GM12878 (cell line): ENCODE data around the gene SIX1. TPM values are rescaled to one million over a fixed set of nuclear protein-coding genes. Genes with fewer than 3 reads are reported as not detected.
A peak's percentile ranks its signal among the peaks of the same experiment; 100 is the strongest.

Experiments
- ATAC-seq: fragments of 200-7000 bp; cut with Tn5 transposase; 3 replicates; pipeline ENCODE4 v1.9.1; 2020; ENCODE audit warnings: mild to moderate bottlenecking, moderate library complexity
- BruUV-seq: library from RNA; stranded (reverse); fragments of 400-500 nt; replicated peaks from 2 replicates; lab custom pipeline; 2021; lab: Mats Ljungman, UMichigan
- CTCF ChIA-PET: fragments of 300-600 bp; sonication (Branson Sonifier 250); formaldehyde crosslinking; extraction: SDS; loops from one replicate; lab custom pipeline; 2021; ENCODE audit warnings: inconsistent platforms; lab: Yijun Ruan, JAX
- POLR2A ChIA-PET: fragments of 350-600 bp; formaldehyde crosslinking; extraction: SDS; loops from one replicate; lab custom pipeline; 2021; ENCODE audit warnings: inconsistent platforms; lab: Charles Lee
- RAD21 ChIA-PET: fragments of 300-600 bp; sonication (Branson Sonifier 250); formaldehyde crosslinking; loops from one replicate; lab custom pipeline; 2023; ENCODE audit warnings: antibody characterized with exemption; ENCODE audit not compliant: unreplicated experiment; lab: Charles Lee
- SMC1A ChIA-PET: fragments of 300-600 bp; sonication (Branson Sonifier 250); formaldehyde crosslinking; loops from one replicate; lab custom pipeline; 2023; ENCODE audit not compliant: unreplicated experiment, uncharacterized antibody; lab: Charles Lee
- DNase-seq: peaks from one replicate; pipeline ENCODE4 v3.0.0-alpha.2; 2011; ENCODE audit warnings: low read depth, low spot score
- FAIRE-seq: peaks from 3 replicates; lab custom pipeline; 2011; peaks lifted over from hg19 to GRCh38; lab: Jason Lieb, UNC
- H2AFZ ChIP-seq: 2 replicates; pipeline ENCODE4 v1.6.0; 2011; ENCODE audit warnings: low read depth, low read length, control low read depth; ENCODE audit not compliant: control insufficient read depth
- H3K27ac ChIP-seq: 2 replicates; pipeline ENCODE4 v1.5.1; 2011; ENCODE audit warnings: control low read depth; ENCODE audit not compliant: control insufficient read depth, insufficient read depth
- H3K27me3 ChIP-seq, 2 experiments: replicated peaks in 1 of 2; 2 replicates each; pipeline versions ENCODE4 v1.6.0 to v1.6.1; 2011; ENCODE audit warnings: low read length in 1 of 2; ENCODE audit not compliant: control insufficient read depth in 2 of 2, insufficient read depth in 2 of 2
- H3K36me3 ChIP-seq, 2 experiments: 2 replicates each; pipeline ENCODE4 v1.5.1; 2011; ENCODE audit warnings: low read length in 1 of 2; ENCODE audit not compliant: control insufficient read depth in 2 of 2, insufficient read depth in 2 of 2
- H3K4me1 ChIP-seq: 2 replicates; pipeline ENCODE4 v1.6.1; 2011; ENCODE audit warnings: mild to moderate bottlenecking, low read length, moderate library complexity, mixed read lengths; ENCODE audit not compliant: control insufficient read depth, insufficient read depth
- H3K4me2 ChIP-seq: 2 replicates; pipeline ENCODE4 v1.6.0; 2011; ENCODE audit warnings: control low read depth; ENCODE audit not compliant: control insufficient read depth, insufficient read depth
- H3K4me3 ChIP-seq: fragments of 200-600 bp; sonication (generic); 2 replicates; pipeline ENCODE4 v1.5.1; 2016
- H3K79me2 ChIP-seq: 2 replicates; pipeline ENCODE4 v1.6.0; 2011; ENCODE audit warnings: low read length; ENCODE audit not compliant: control insufficient read depth, insufficient read depth
- H3K9ac ChIP-seq: 2 replicates; pipeline ENCODE4 v1.8.0; 2011; ENCODE audit warnings: low read length, control low read depth, mixed read lengths; ENCODE audit not compliant: control insufficient read depth, insufficient read depth
- H3K9me3 ChIP-seq: replicated peaks from 3 replicates; pipeline ENCODE4 v1.5.1; 2011; ENCODE audit warnings: mild to moderate bottlenecking, low read length; ENCODE audit not compliant: control insufficient read depth, insufficient read depth
- H4K20me1 ChIP-seq: 2 replicates; pipeline ENCODE4 v1.6.0; 2011; ENCODE audit not compliant: control insufficient read depth, insufficient read depth
- CBFB ChIP-seq: IDR thresholded peaks from 2 replicates; pipeline ENCODE4 v1.6.1; 2016; ENCODE audit warnings: antibody characterized with exemption, low read depth
- CHD2 ChIP-seq: IDR thresholded peaks from 2 replicates; pipeline ENCODE4 v1.6.1; 2011; ENCODE audit warnings: low read depth, low read length, improper control_type of control experiment, borderline replicate concordance
- DPF2 ChIP-seq: fragments of 450-650 bp; IDR thresholded peaks from 2 replicates; pipeline ENCODE4 v1.6.1; 2017; ENCODE audit warnings: mild to moderate bottlenecking
- GATAD2B ChIP-seq: fragments of 450-650 bp; conservative IDR thresholded peaks from 2 replicates; pipeline ENCODE4 v1.6.1; 2017; ENCODE audit warnings: low read depth, mild to moderate bottlenecking, moderate library complexity
- HDAC6 ChIP-seq: fragments of 200-600 bp; sonication (generic); IDR thresholded peaks from one replicate; pipeline ENCODE4 v1.8.0; 2017; ENCODE audit warnings: antibody characterized with exemption; ENCODE audit not compliant: unreplicated experiment
- PML ChIP-seq: IDR thresholded peaks from 2 replicates; pipeline ENCODE4 v1.6.1; 2012; ENCODE audit warnings: low read length, inconsistent platforms
- RUNX3 ChIP-seq: IDR thresholded peaks from 2 replicates; pipeline ENCODE4 v1.6.1; 2012; ENCODE audit warnings: low read length, inconsistent platforms
- SIX5 ChIP-seq: IDR thresholded peaks from 2 replicates; pipeline ENCODE4 v1.6.1; 2011; ENCODE audit warnings: mild to moderate bottlenecking, low read depth, low read length, moderate library complexity; ENCODE audit not compliant: severe bottlenecking
- SUPT20H ChIP-seq: IDR thresholded peaks from 2 replicates; pipeline ENCODE4 v1.6.1; 2011; ENCODE audit warnings: low read depth, mild to moderate bottlenecking, low read length, moderate library complexity, borderline replicate concordance; ENCODE audit not compliant: control insufficient read depth
- USF1 ChIP-seq: IDR thresholded peaks from 2 replicates; pipeline ENCODE4 v1.6.1; 2011; ENCODE audit warnings: borderline replicate concordance, low read depth, mild to moderate bottlenecking, moderate library complexity, mixed read lengths, low read length; ENCODE audit not compliant: insufficient read depth; ENCODE audit errors: extremely low read length
- ZNF217 ChIP-seq: fragments of 450-650 bp; IDR thresholded peaks from 2 replicates; pipeline ENCODE4 v1.6.1; 2017; ENCODE audit warnings: antibody characterized with exemption, mild to moderate bottlenecking
- ZNF274 ChIP-seq: IDR thresholded peaks from one replicate; pipeline ENCODE4 v1.8.0; 2011; ENCODE audit not compliant: insufficient read length, insufficient read depth
- WGBS: methylation state at CpG from one replicate; pipeline ENCODE4 v1.1.6; 2016; ENCODE audit warnings: low lambda C conversion rate; ENCODE audit not compliant: insufficient replicate concordance, insufficient coverage; ENCODE audit errors: missing lambda C conversion rate; 5-methylcytosine and 5-hydroxymethylcytosine counted together
- in situ Hi-C: fragments of 300-500 bp; cut with MboI; formaldehyde crosslinking; loops from 9 replicates; pipeline ENCODE4 v1.14.3; 2018; ENCODE audit warnings: mixed read lengths
- intact Hi-C: fragments of 100-400 bp; cut with micrococcal nuclease; formaldehyde crosslinking; loops from one replicate; pipeline ENCODE4 v1.14.2; 2022; ENCODE audit not compliant: unreplicated experiment
- polyA plus RNA-seq, 11 experiments: library from polyadenylated mRNA; depleted of rRNA in 4 of 11; unstranded in 6 of 11; stranded (reverse) in 5 of 11; fragments of >200 nt; fragmentation: Nextera tagmentation in 4 of 11; fragmentation: Illumina TruSeq in 1 of 11; extraction: Ambion mirVana in 4 of 11; extraction: Trizol in 1 of 11; gene quantifications; 1 replicate in 1 of 11; 2 replicates in 10 of 11; pipeline versions ENCODE4 v1.2.1 to v1.2.3, GENCODE V29; 2011 to 2016; ENCODE audit warnings: inconsistent platforms in 2 of 11, missing spikeins in 2 of 11, low read depth in 1 of 11
- total RNA-seq, 4 experiments: library from RNA; depleted of rRNA in 3 of 4; stranded (reverse); fragments of >200 nt in 3 of 4; fragmentation: Illumina TruSeq in 1 of 4; extraction: Trizol in 1 of 4; gene quantifications; 2 replicates each; pipeline versions ENCODE4 v1.2.1 to v1.2.3, GENCODE V29; 2013 to 2021
- TF ChIP-seq, protein P1 (sequence below): fragments of 450-650 bp; IDR thresholded peaks from 2 replicates; pipeline ENCODE4 v1.6.1; 2016; ENCODE audit warnings: mild to moderate bottlenecking
- TF ChIP-seq, protein P2 (sequence below): IDR thresholded peaks from 2 replicates; pipeline ENCODE4 v1.6.1; 2011; ENCODE audit warnings: borderline replicate concordance, low read depth, mild to moderate bottlenecking, moderate library complexity, low read length; ENCODE audit not compliant: insufficient read depth, poor library complexity, severe bottlenecking

The SIX1 gene
- total and polyA plus RNA-seq, 10 of the 15 experiments (the other 5 are each of a cell fraction or from before 2014, with no cell fraction given): 0.03 to 0.06 (median 0.05) TPM; not detected in 5

DNA sequence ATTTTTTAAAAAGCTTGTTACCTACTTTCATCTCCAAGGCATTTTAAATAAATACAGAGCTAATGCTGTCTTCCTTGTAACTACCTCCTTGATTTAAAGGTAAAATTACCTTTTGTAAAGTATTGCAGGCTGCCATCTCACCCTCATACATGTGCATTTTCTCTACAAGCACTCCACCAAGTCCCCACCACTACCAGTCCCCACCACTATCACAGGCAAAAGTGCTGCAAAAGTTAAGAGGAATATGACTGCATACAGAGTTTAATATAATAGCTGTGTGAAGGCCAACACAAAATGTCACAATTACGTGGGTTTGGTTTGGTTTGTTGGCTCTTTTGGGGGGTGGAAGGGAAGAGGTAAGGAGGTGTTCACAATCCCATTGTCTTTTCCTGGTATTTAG is 9.6 kb downstream of the SIX1 start (continued):
- TF ChIP-seq, protein P1, sequence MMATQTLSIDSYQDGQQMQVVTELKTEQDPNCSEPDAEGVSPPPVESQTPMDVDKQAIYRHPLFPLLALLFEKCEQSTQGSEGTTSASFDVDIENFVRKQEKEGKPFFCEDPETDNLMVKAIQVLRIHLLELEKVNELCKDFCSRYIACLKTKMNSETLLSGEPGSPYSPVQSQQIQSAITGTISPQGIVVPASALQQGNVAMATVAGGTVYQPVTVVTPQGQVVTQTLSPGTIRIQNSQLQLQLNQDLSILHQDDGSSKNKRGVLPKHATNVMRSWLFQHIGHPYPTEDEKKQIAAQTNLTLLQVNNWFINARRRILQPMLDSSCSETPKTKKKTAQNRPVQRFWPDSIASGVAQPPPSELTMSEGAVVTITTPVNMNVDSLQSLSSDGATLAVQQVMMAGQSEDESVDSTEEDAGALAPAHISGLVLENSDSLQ: no peak
- no peak for TF ChIP-seq PML

DNA sequence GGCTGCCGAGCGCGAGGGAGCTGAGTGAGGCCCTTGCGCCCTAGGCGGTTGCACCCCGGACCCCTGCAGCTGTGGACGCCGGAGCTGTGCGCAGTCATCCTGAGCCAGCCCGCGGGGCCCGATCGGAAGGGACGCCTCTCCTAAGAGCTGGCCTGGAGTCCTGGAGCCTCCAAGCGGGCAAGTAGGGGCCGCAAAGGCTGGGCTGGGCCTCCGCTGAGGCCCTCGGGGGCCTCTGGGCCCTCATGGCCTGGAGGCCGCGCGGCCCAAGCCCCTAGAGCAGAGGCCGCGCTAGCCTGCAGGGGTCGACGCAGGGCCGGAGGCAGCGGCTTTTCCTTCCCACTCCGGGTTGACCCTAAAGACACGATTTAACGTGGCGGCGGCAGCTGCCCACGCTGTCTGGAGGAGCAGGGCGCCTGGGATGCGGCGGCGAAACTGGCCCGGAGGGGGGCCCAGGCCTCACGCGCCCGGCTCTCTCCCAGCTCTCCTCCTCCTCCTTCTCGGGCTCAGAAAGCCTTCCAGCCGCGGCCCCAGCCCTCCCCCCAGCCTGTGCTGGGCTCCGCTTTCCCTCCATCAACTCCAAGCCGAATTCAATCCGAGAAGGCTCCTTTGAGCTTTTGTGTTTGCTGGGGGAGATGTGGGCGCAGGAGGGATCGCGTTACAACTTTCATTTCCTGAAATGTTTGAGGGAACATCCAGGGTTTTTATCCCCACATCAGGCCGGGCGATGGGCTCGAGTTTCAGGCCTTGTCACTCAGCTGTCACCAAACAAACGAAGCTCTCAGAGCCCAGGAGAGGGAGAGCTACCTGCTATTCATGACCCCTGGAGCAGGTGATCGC is 11.6 kb downstream of the SIX1 start:
- Histone ChIP-seq H3K36me3 (no peaks in the 10 kb centered on the region), H3K4me1 (peaks cover 3% of the 10 kb centered on the region; the same call in 1 of the 2 replicates), H4K20me1 (peaks cover 2% of the 10 kb centered on the region; the same call in 1 of the 2 replicates), H3K27me3 (peaks cover 19 to 38% of the 10 kb centered on the region in 2 experiments), H3K9me3 (no peaks in the 10 kb centered on the region; the same call in 1 of the 3 replicates), H3K79me2 (no peaks in the 10 kb centered on the region), H2AFZ (no peak overlapping the region), H3K27ac (no peak overlapping the region), H3K4me2 (peak overlapping the region; percentile 25; the same call in 1 of the 2 replicates), H3K4me3 (no peak overlapping the region), H3K9ac (no peak overlapping the region)
- POLR2A ChIA-PET: no interaction called here
- whole genome bisulfite sequencing: 27% methylated on average over 40 of the region's 55 CpGs
- ATAC-seq (no peak; the same call in 2 of the 3 replicates), FAIRE-seq (no peak), DNase-seq (no peak)
- SMC1A ChIA-PET: no interaction called here
- no peak for TF ChIP-seq ZNF274
- TF ChIP-seq CBFB: no peak
- no peak for TF ChIP-seq ZNF217
- no peak for TF ChIP-seq CHD2
- no peak for TF ChIP-seq GATAD2B
- no peak for TF ChIP-seq SIX5
- no peak for TF ChIP-seq RUNX3
- no peak for TF ChIP-seq DPF2
- no peak for TF ChIP-seq HDAC6
- no peak for TF ChIP-seq SUPT20H
- TF ChIP-seq, protein P2, sequence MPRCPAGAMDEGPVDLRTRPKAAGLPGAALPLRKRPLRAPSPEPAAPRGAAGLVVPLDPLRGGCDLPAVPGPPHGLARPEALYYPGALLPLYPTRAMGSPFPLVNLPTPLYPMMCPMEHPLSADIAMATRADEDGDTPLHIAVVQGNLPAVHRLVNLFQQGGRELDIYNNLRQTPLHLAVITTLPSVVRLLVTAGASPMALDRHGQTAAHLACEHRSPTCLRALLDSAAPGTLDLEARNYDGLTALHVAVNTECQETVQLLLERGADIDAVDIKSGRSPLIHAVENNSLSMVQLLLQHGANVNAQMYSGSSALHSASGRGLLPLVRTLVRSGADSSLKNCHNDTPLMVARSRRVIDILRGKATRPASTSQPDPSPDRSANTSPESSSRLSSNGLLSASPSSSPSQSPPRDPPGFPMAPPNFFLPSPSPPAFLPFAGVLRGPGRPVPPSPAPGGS: no peak
- no peak for TF ChIP-seq USF1
- in situ Hi-C loops (loop anchor here (25.0 kb wide), 1 partner anchor 1175 kb away; the partner anchor contains the start of gene SYT16), intact Hi-C loops (no loop called here)
- no TSS peak for BruUV-seq
- CTCF ChIA-PET: interaction anchor here (0.7 to 2.4 kb wide), 2 partner anchors 9 to 12 kb away, joined by 3 to 4 read pairs; no protein-coding TSS in a partner anchor
- RAD21 ChIA-PET: no interaction called here
